Suprapubic skin (tissue), 4 donors: Measurements from ENCODE around the gene SACS.

ENCODE experiments used
- CTCF ChIP-seq, 2 donors: fragments of 200-600 bp in 1 of 2; fragments of 450-650 bp in 1 of 2; sonication (generic) in 1 of 2; IDR thresholded peaks; one replicate each; pipeline ENCODE4 v1.5.1; 2016 to 2019; ENCODE audit warnings: antibody characterized with exemption in 2 of 2, mild to moderate bottlenecking in 1 of 2, moderate library complexity in 1 of 2
- EP300 ChIP-seq: sonication (generic); formaldehyde crosslinking; IDR thresholded peaks from one replicate; pipeline ENCODE4 v1.6.1; 2017; ENCODE audit warnings: antibody characterized with exemption
- POLR2A ChIP-seq, 2 donors: fragments of 450-650 bp; IDR thresholded peaks; one replicate each; pipeline ENCODE4 v1.6.1; 2017; ENCODE audit warnings: antibody characterized with exemption in 2 of 2, mild to moderate bottlenecking in 2 of 2, moderate library complexity in 2 of 2
- POLR2AphosphoS5 ChIP-seq, 3 donors: sonication (generic); formaldehyde crosslinking; IDR thresholded peaks; one replicate each; pipeline ENCODE4 v1.6.1; 2017; ENCODE audit warnings: antibody characterized with exemption in 3 of 3

GRCh38 chr13:23367907-23368306 lies 65.6 kb downstream of the SACS start:
- TF ChIP-seq CTCF (IDR thresholded peaks at IDR 0.05) (no peak), POLR2AphosphoS5 (IDR thresholded peaks at IDR 0.05) (no peak), POLR2A (IDR thresholded peaks at IDR 0.05) (no peak), EP300 (no peak)
